HK-2 (cell line): ENCODE data around the gene ELOVL6.
"Not testable (repeated sequence)": the region's sequence is repeated elsewhere in the genome, so short reads cannot be mapped to it uniquely, and the experiment has no call there.

Experiments used
- DNase-seq: peaks from one replicate; pipeline ENCODE4 v3.0.0-alpha.2; 2018; ENCODE audit not compliant: unreplicated experiment

ELOVL6 gene

GRCh38 chr4:110160618-110161017 is 37.8 kb downstream of the ELOVL6 start:
- no peak for DNase-seq

- DNase-seq: no peak
Measured at GRCh38 chr4:110159541-110159940, 38.9 kb downstream of the ELOVL6 start.

DNA sequence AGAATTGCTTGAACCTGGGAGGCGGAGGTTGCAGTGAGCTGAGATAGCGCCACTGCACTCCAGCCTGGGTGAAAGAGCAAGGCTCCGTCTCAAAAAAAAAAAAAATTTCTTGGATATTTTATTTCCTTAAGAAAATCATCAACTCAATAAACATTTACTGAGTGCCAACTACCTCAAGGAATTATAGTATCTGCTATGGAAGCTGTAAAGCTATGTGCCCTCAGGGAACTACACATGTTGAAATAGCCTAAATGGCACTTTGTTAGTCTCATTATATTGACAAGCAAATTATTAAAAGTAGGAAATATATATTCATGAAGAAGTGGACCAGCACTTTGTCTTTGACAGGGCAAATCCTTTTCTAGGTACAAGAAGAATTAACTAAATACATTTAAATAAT is 40.8 kb downstream of the ELOVL6 start:
- no peak for DNase-seq

DNA sequence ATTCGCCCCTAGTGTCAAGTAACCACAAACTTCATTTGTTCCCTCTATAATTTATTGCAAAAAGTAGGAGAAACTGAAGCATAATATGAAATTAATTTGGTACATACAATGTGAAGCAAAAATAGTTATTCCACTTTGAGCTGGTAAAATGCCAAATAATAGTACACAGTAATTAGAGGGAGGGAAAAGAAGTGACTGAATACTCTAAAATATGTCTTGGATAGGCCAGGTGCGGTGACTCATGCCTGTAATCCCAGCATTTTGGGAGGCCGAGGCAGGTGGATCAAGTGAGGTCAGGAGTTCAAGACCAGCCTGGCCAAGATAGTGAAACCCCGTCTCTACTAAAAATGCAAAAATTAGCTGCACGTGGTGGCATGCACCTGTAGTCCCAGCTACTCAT is 41.2 kb downstream of the ELOVL6 start:
- DNase-seq: not testable (repeated sequence)

- DNase-seq: no peak
Measured at GRCh38 chr4:110156442-110156841, 42.0 kb downstream of the ELOVL6 start.

DNA sequence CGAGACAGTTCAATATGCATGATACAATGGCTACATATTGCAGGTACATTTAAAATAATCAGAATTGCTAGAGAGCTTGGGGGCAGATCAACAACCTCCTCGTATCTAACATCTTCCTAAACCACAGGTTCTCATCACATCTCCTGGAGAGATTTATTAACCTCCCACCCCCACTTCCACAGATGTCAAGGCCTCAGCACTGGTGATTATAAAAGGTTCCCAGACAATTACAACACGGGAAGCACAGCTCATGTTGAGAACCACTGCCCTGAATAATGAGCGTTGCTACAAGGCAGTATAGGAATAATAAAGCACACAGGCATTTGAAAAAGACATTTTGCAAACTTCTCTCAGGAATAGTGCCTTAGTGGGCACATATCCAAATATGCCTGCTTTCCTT is 42.8 kb downstream of the ELOVL6 start:
- no peak for DNase-seq

DNA sequence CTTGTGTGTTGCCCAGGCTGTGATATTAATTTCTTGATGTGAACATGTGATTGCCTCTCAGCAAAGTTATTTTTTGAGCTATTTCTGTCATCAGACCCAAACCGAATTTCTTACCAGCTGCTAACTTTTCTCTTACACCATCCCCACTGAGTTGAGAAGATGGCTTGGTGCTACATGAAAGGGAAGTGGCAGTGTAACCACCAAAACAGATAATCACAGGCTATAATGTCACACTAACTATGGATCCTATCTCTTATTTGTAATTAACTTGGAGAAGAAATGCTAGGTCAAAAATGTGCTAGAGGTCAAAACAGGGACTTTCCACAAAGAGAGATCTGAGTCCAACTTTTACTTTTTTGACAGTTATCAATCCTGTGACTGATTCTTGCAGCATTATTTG is 43.8 kb downstream of the ELOVL6 start:
- DNase-seq: no peak

DNA sequence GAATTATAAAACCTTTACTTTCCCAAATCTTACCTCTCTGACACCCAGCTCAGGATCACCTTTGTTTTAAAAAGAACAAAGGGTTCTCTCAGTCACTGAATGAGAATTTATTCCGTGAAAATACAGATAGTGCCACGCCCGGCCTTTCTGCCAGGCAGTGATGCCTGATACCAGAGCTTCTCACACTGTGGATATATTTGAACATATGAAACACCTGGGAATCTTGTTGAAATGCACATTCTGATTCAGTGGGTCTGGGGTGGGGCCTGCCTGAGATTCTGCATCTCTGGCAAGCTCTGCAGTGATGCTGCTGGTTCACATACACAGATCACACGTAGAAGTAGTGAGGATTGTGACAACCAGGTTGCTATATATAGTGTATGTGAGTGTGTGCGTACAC is 46.0 kb downstream of the ELOVL6 start:
- DNase-seq: no peak

- no peak for DNase-seq
Measured at GRCh38 chr4:110149089-110149488, 49.3 kb downstream of the ELOVL6 start.

DNA sequence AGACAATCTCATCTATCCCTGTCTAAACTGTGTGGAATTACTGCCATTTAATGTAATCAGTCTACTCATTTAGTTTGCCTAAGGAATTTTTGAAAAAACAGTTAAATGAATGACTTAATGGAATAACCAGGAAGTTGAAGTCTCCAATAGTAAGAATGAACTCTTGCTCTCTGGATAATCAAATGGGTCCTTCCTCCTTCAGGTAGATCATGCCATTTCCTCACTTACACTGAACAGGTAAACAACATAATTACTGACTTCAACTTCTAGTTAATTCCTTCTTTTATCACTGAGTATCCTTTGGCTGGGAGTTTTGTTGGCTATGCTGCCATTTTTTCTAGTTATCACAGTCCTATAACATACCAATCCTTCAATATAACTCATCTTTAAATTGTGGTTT is 56.0 kb downstream of the ELOVL6 start:
- no peak for DNase-seq

DNA sequence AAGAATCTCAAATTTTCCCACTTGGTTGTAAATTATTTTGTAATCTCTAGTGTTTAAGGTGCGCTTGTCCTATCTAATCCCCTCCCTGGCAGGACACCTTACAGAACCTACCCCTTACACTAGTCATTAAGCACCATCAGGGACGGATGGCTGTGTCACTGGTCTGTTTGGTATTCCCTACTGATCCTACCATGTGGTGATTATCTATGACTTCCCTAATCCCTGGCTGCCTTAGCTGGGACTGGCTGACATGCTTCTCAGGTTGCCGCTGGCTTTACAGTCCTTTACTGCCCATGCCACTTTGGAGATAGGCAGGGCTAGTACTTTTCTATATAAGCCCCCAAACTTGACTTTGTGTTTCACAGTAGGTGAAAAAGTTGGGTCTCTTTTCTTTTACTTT is 58.6 kb downstream of the ELOVL6 start:
- no peak for DNase-seq

DNA sequence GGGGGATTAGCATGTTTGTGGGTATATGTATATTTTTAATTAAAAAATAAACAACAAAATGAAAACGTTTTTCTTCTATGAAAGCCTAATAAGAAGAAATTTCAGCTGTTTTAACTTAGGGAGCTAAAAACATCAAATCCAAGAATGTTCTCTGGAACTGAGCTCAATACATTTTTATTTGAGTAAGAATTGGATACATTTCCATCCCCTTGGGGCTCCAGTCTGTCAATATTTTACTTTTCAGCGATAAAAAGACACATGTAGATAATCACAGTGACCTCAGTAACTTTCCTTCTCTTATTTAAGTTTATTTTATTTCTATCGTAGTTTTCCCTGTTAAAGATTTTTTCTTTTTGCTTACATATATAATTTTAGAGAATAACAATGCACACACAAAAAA is 59.3 kb downstream of the ELOVL6 start:
- DNase-seq: no peak

DNA sequence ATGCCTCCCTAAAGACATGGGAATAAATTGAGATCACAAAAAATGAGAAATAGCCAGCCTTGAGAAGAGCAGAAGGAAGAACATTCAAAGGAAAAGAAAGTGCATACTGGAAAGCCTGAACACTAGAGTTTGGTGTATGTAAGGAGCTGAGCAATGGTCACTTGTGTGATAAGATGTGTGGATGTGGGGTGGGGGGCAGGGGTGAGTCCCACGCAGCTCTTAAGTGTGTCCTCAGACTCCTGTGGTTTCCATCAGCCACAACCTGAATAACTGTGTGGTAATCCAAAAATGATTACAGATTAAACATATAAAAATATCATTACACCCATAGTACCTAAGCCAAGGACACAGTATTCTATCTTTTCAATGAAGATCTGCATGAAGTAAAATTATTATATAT is 59.9 kb downstream of the ELOVL6 start:
- no peak for DNase-seq

GRCh38 chr4:110137829-110138228 is 60.6 kb downstream of the ELOVL6 start:
- no peak for DNase-seq

GRCh38 chr4:110135523-110135922 is 62.9 kb downstream of the ELOVL6 start:
- no peak for DNase-seq

DNA sequence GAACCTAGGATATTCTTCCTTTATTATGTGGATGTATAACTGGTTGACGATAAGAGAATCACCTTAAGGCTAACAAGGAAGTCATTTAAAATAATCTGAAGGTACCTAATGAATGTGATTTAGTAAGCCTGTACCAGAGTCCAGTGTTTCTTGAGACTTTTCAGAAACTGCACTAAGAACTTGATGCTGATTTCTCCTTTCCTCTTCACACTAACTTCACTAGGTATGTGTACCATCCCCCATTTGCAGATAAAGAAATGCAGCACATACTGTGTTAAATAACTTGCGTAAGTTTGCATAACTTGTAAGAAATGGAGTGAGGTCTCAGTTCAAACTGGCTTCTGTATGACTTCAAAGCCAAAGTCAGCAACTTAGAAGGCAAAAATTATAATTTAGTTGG is 63.3 kb downstream of the ELOVL6 start:
- no peak for DNase-seq

- DNase-seq: no peak
Measured at GRCh38 chr4:110134269-110134869, 64.0 kb downstream of the ELOVL6 start.

- DNase-seq: no peak
Measured at GRCh38 chr4:110132816-110133719, 65.3 kb downstream of the ELOVL6 start.

DNA sequence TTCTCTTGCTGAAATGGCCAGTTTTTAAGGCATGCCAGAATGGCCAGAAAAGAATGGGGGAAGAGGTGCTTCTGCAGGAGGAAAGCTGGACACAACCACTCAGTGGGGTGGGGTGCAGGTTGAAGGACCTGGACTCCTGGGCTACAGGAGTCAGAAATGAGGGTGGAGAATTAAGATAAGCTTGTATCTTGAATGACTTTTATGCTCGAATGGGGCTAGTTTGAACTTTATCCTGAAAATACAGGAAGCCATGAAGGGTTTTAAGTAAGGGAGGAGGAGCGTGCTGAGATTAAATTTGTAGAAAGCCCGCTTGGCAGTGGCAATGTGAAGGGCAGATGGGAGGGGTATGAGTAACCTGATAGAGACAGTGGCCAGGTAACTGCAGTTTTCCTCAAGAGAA is 66.5 kb downstream of the ELOVL6 start:
- no peak for DNase-seq

DNA sequence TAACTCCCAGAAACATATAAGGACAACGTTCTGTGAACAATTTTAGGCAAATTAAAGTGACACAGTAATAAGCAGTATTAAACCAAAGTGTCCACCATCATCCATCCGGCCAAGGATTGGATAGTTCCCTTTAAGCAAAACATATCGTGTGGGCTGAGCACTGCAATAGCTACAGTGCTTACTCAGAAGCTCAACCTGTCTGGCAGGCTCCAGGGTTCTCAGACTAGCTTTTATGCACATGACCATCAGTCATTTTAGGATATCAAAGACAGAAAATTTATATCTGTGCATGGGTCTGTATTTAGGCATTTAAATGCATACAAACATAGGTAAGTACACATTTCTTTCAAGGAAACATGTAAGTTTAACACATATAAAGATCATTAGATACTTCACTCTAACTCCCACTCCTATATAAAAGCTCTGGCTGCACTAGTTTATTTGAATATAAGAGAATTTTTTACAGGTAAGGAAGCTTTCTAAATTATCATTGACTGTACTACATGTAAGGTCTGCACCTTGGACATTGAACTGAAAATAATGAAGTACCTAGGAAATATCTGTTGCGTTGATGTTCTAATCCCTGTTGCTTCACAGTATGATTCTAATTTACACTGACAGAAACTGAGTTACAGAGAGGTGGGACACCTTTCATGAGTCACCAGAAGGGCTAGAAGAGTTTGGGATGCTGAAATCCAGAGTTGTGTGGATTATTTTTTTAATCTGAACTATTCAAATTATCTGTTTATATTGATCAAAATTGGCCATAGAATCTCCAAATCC is 67.6 kb downstream of the ELOVL6 start:
- no peak for DNase-seq

- DNase-seq: no peak
Measured at GRCh38 chr4:110129544-110129943, 68.9 kb downstream of the ELOVL6 start.

GRCh38 chr4:110128472-110128919 is 69.9 kb downstream of the ELOVL6 start:
- no peak for DNase-seq

DNA sequence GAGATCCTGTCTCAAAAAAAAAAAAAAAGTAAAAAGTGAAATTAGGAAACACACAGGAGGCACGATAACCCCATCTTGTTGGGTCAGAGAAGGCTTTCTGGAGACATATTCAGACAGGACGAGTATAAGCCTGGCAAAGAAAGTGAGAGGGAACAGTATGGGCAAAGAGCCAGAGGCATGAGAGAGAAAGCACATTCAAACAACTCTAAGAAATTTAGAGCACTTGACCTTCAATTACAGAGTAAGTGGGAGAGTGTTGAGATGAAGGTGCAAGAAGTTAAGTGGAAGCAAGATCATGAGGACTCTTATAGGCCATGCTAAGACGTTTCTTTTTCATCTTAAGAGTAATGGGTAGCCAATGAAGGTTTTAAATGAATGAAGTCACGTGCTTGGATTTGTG is 70.4 kb downstream of the ELOVL6 start:
- no peak for DNase-seq
